HepG2 (cell line): Measurements from ENCODE around the gene CREBBP.
"Not testable (repeated sequence)": the region's sequence is repeated elsewhere in the genome, so short reads cannot be mapped to it uniquely, and the experiment has no call there.

Experiments
- ATF1 ChIP-seq: IDR thresholded peaks from 2 replicates; pipeline ENCODE4 v1.6.1; 2016; ENCODE audit warnings: mild to moderate bottlenecking, control low read depth
- CTCF ChIP-seq: sonication (generic); formaldehyde crosslinking; IDR thresholded peaks from 2 replicates; pipeline ENCODE4 v1.5.0; 2020; ENCODE audit warnings: mild to moderate bottlenecking, missing genetic modification reagents, moderate library complexity
- IRF1 ChIP-seq: sonication (generic); formaldehyde crosslinking; IDR thresholded peaks from 2 replicates; pipeline ENCODE4 v1.4.0; 2020; ENCODE audit warnings: low read depth, mild to moderate bottlenecking, missing genetic modification reagents
- KLF9 ChIP-seq: IDR thresholded peaks from 2 replicates; pipeline ENCODE4 v1.6.1; 2016; ENCODE audit warnings: low read depth
- MED1 ChIP-seq: sonication (generic); formaldehyde crosslinking; IDR thresholded peaks from 2 replicates; pipeline ENCODE4 v1.4.0; 2020; ENCODE audit warnings: missing genetic modification reagents
- PHF8 ChIP-seq: sonication (generic); formaldehyde crosslinking; IDR thresholded peaks from 2 replicates; pipeline ENCODE4 v1.5.0; 2020; ENCODE audit warnings: missing genetic modification reagents
- REST ChIP-seq, 2 experiments: IDR thresholded peaks; 2 replicates each; pipeline ENCODE4 v1.6.1; 2011 to 2012; ENCODE audit warnings: low read length in 2 of 2, borderline replicate concordance in 1 of 2, low read depth in 1 of 2, mild to moderate bottlenecking in 1 of 2, moderate library complexity in 1 of 2
- SMYD3 ChIP-seq: sonication (generic); formaldehyde crosslinking; IDR thresholded peaks from 2 replicates; pipeline ENCODE4 v1.8.1; 2023; ENCODE audit warnings: mild to moderate bottlenecking, missing genetic modification reagents
- SP2 ChIP-seq: sonication (generic); formaldehyde crosslinking; IDR thresholded peaks from 2 replicates; pipeline ENCODE4 v1.5.1; 2020; ENCODE audit warnings: mild to moderate bottlenecking, missing genetic modification reagents
- ZNF607 ChIP-seq: sonication (generic); formaldehyde crosslinking; IDR thresholded peaks from 2 replicates; pipeline ENCODE4 v1.5.1; 2020; ENCODE audit warnings: missing genetic modification reagents, mild to moderate bottlenecking, borderline replicate concordance
- TF ChIP-seq, protein P1 (sequence below): sonication (generic); formaldehyde crosslinking; IDR thresholded peaks from 2 replicates; pipeline ENCODE4 v1.4.0; 2020; ENCODE audit warnings: missing genetic modification reagents

DNA sequence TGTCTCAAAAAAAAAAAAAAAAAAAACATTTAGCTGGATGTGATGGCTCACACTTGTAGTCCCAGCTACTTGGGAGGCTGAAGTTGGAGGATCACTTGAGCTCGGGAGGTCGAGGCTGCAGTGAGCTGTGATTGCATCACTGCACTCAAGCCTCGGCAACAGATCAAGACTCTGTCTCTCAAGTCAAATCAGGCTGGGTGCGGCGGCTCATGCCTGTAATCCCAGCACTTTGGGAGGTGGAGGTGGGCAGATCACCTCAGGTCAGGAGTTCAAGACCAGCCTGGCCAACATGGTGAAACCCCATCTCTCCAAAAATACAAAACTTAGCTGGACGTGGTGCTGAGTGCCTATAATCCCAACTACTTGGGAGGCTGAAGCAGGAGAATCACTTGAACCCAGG lies 31.2 kb upstream of the CREBBP start:
- TF ChIP-seq, protein P1, sequence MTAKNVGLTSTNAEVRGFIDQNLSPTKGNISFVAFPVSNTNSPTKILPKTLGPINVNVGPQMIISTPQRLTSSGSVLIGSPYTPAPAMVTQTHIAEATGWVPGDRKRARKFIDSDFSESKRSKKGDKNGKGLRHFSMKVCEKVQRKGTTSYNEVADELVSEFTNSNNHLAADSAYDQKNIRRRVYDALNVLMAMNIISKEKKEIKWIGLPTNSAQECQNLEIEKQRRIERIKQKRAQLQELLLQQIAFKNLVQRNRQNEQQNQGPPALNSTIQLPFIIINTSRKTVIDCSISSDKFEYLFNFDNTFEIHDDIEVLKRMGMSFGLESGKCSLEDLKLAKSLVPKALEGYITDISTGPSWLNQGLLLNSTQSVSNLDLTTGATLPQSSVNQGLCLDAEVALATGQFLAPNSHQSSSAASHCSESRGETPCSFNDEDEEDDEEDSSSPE (CRISPR knock-in tag): not testable (repeated sequence)
- not testable (repeated sequence) for TF ChIP-seq KLF9 (CRISPR knock-in tag); REST (IDR thresholded peaks at IDR 0.05; ENCODE audit: borderline replicate concordance in 1 of 2, low read depth in 1 of 2, low read length in 2 of 2); ZNF607 (CRISPR knock-in tag); SP2; SMYD3 (CRISPR knock-in tag); CTCF (CRISPR knock-in tag); PHF8 (CRISPR knock-in tag); ATF1 (CRISPR knock-in tag); IRF1 (CRISPR knock-in tag); MED1 (CRISPR knock-in tag)
